GM12878 (cell line): ENCODE results near the gene ANTXR1. TPM values are rescaled to one million over a fixed set of nuclear protein-coding genes. Genes with fewer than 3 reads are reported as not detected.

ENCODE experiments used
- ATAC-seq: fragments of 200-7000 bp; cut with Tn5 transposase; 3 replicates; pipeline ENCODE4 v1.9.1; 2020; ENCODE audit warnings: mild to moderate bottlenecking, moderate library complexity
- BruUV-seq: library from RNA; stranded (reverse); fragments of 400-500 nt; replicated peaks from 2 replicates; lab custom pipeline; 2021; lab: Mats Ljungman, UMichigan
- CTCF ChIA-PET: fragments of 300-600 bp; sonication (Branson Sonifier 250); formaldehyde crosslinking; extraction: SDS; loops from one replicate; lab custom pipeline; 2021; ENCODE audit warnings: inconsistent platforms; lab: Yijun Ruan, JAX
- POLR2A ChIA-PET: fragments of 350-600 bp; formaldehyde crosslinking; extraction: SDS; loops from one replicate; lab custom pipeline; 2021; ENCODE audit warnings: inconsistent platforms; lab: Charles Lee
- RAD21 ChIA-PET: fragments of 300-600 bp; sonication (Branson Sonifier 250); formaldehyde crosslinking; loops from one replicate; lab custom pipeline; 2023; ENCODE audit warnings: antibody characterized with exemption; ENCODE audit not compliant: unreplicated experiment; lab: Charles Lee
- SMC1A ChIA-PET: fragments of 300-600 bp; sonication (Branson Sonifier 250); formaldehyde crosslinking; loops from one replicate; lab custom pipeline; 2023; ENCODE audit not compliant: unreplicated experiment, uncharacterized antibody; lab: Charles Lee
- DNase-seq: peaks from one replicate; pipeline ENCODE4 v3.0.0-alpha.2; 2011; ENCODE audit warnings: low read depth, low spot score
- FAIRE-seq: peaks from 3 replicates; lab custom pipeline; 2011; peaks lifted over from hg19 to GRCh38; lab: Jason Lieb, UNC
- H2AFZ ChIP-seq: 2 replicates; pipeline ENCODE4 v1.6.0; 2011; ENCODE audit warnings: low read depth, low read length, control low read depth; ENCODE audit not compliant: control insufficient read depth
- H3K27ac ChIP-seq: 2 replicates; pipeline ENCODE4 v1.5.1; 2011; ENCODE audit warnings: control low read depth; ENCODE audit not compliant: control insufficient read depth, insufficient read depth
- H3K27me3 ChIP-seq, 2 experiments: replicated peaks in 1 of 2; 2 replicates each; pipeline versions ENCODE4 v1.6.0 to v1.6.1; 2011; ENCODE audit warnings: low read length in 1 of 2; ENCODE audit not compliant: control insufficient read depth in 2 of 2, insufficient read depth in 2 of 2
- H3K36me3 ChIP-seq, 2 experiments: 2 replicates each; pipeline ENCODE4 v1.5.1; 2011; ENCODE audit warnings: low read length in 1 of 2; ENCODE audit not compliant: control insufficient read depth in 2 of 2, insufficient read depth in 2 of 2
- H3K4me1 ChIP-seq: 2 replicates; pipeline ENCODE4 v1.6.1; 2011; ENCODE audit warnings: mild to moderate bottlenecking, low read length, moderate library complexity, mixed read lengths; ENCODE audit not compliant: control insufficient read depth, insufficient read depth
- H3K4me2 ChIP-seq: 2 replicates; pipeline ENCODE4 v1.6.0; 2011; ENCODE audit warnings: control low read depth; ENCODE audit not compliant: control insufficient read depth, insufficient read depth
- H3K4me3 ChIP-seq: fragments of 200-600 bp; sonication (generic); 2 replicates; pipeline ENCODE4 v1.5.1; 2016
- H3K79me2 ChIP-seq: 2 replicates; pipeline ENCODE4 v1.6.0; 2011; ENCODE audit warnings: low read length; ENCODE audit not compliant: control insufficient read depth, insufficient read depth
- H3K9ac ChIP-seq: 2 replicates; pipeline ENCODE4 v1.8.0; 2011; ENCODE audit warnings: low read length, control low read depth, mixed read lengths; ENCODE audit not compliant: control insufficient read depth, insufficient read depth
- H3K9me3 ChIP-seq: replicated peaks from 3 replicates; pipeline ENCODE4 v1.5.1; 2011; ENCODE audit warnings: mild to moderate bottlenecking, low read length; ENCODE audit not compliant: control insufficient read depth, insufficient read depth
- H4K20me1 ChIP-seq: 2 replicates; pipeline ENCODE4 v1.6.0; 2011; ENCODE audit not compliant: control insufficient read depth, insufficient read depth
- ASH2L ChIP-seq: fragments of 300-600, 200-600 bp; sonication (generic); IDR thresholded peaks from 2 replicates; pipeline ENCODE4 v1.6.1; 2017; ENCODE audit warnings: low read depth, mild to moderate bottlenecking, borderline replicate concordance
- CHD1 ChIP-seq: IDR thresholded peaks from 2 replicates; pipeline ENCODE4 v1.6.1; 2012; ENCODE audit warnings: low read depth, low read length, improper control_type of control experiment
- CHD2 ChIP-seq: IDR thresholded peaks from 2 replicates; pipeline ENCODE4 v1.6.1; 2011; ENCODE audit warnings: low read depth, low read length, improper control_type of control experiment, borderline replicate concordance
- E4F1 ChIP-seq: fragments of 450-650 bp; IDR thresholded peaks from 2 replicates; pipeline ENCODE4 v1.6.1; 2018; ENCODE audit warnings: borderline replicate concordance, mild to moderate bottlenecking; ENCODE audit not compliant: partially characterized antibody
- ESRRA ChIP-seq: IDR thresholded peaks from 2 replicates; pipeline ENCODE4 v1.6.1; 2012; ENCODE audit warnings: mild to moderate bottlenecking, low read length, improper control_type of control experiment
- FOS ChIP-seq: IDR thresholded peaks from 3 replicates; pipeline ENCODE4 v1.6.1; 2011; ENCODE audit warnings: borderline replicate concordance; ENCODE audit not compliant: insufficient read length; ENCODE audit errors: extremely low read depth
- IRF4 ChIP-seq: IDR thresholded peaks from 2 replicates; pipeline ENCODE4 v1.6.1; 2011; ENCODE audit warnings: low read depth, low read length
- KAT2A ChIP-seq: conservative IDR thresholded peaks from 2 replicates; pipeline ENCODE4 v1.6.1; 2011; ENCODE audit warnings: low read depth, low read length; ENCODE audit not compliant: control insufficient read depth
- KLF5 ChIP-seq: fragments of 450-650 bp; IDR thresholded peaks from 2 replicates; pipeline ENCODE4 v1.6.1; 2014; ENCODE audit warnings: mild to moderate bottlenecking; ENCODE audit not compliant: partially characterized antibody
- RAD21 ChIP-seq: IDR thresholded peaks from 2 replicates; pipeline ENCODE4 v1.6.1; 2011; ENCODE audit warnings: mild to moderate bottlenecking, low read depth, low read length, moderate library complexity; ENCODE audit not compliant: insufficient read depth
- RFX5 ChIP-seq: IDR thresholded peaks from 2 replicates; pipeline ENCODE4 v1.6.1; 2011; ENCODE audit warnings: low read depth, low read length, improper control_type of control experiment
- SUZ12 ChIP-seq: fragments of 200-600 bp; sonication (generic); IDR thresholded peaks from one replicate; pipeline ENCODE4 v1.6.1; 2018; ENCODE audit warnings: antibody characterized with exemption, mild to moderate bottlenecking; ENCODE audit not compliant: unreplicated experiment
- WGBS: methylation state at CpG from one replicate; pipeline ENCODE4 v1.1.6; 2016; ENCODE audit warnings: low lambda C conversion rate; ENCODE audit not compliant: insufficient replicate concordance, insufficient coverage; ENCODE audit errors: missing lambda C conversion rate; 5-methylcytosine and 5-hydroxymethylcytosine counted together
- in situ Hi-C: fragments of 300-500 bp; cut with MboI; formaldehyde crosslinking; loops from 9 replicates; pipeline ENCODE4 v1.14.3; 2018; ENCODE audit warnings: mixed read lengths
- intact Hi-C: fragments of 100-400 bp; cut with micrococcal nuclease; formaldehyde crosslinking; loops from one replicate; pipeline ENCODE4 v1.14.2; 2022; ENCODE audit not compliant: unreplicated experiment
- polyA plus RNA-seq, 11 experiments: library from polyadenylated mRNA; depleted of rRNA in 4 of 11; unstranded in 6 of 11; stranded (reverse) in 5 of 11; fragments of >200 nt; fragmentation: Nextera tagmentation in 4 of 11; fragmentation: Illumina TruSeq in 1 of 11; extraction: Ambion mirVana in 4 of 11; extraction: Trizol in 1 of 11; gene quantifications; 1 replicate in 1 of 11; 2 replicates in 10 of 11; pipeline versions ENCODE4 v1.2.1 to v1.2.3, GENCODE V29; 2011 to 2016; ENCODE audit warnings: inconsistent platforms in 2 of 11, missing spikeins in 2 of 11, low read depth in 1 of 11
- total RNA-seq, 4 experiments: library from RNA; depleted of rRNA in 3 of 4; stranded (reverse); fragments of >200 nt in 3 of 4; fragmentation: Illumina TruSeq in 1 of 4; extraction: Trizol in 1 of 4; gene quantifications; 2 replicates each; pipeline versions ENCODE4 v1.2.1 to v1.2.3, GENCODE V29; 2013 to 2021

ANTXR1 gene
- total and polyA plus RNA-seq, 10 of the 15 experiments (the other 5 are each of a cell fraction or from before 2014, with no cell fraction given), result 0.09 to 0.26 TPM; not detected in 8

DNA sequence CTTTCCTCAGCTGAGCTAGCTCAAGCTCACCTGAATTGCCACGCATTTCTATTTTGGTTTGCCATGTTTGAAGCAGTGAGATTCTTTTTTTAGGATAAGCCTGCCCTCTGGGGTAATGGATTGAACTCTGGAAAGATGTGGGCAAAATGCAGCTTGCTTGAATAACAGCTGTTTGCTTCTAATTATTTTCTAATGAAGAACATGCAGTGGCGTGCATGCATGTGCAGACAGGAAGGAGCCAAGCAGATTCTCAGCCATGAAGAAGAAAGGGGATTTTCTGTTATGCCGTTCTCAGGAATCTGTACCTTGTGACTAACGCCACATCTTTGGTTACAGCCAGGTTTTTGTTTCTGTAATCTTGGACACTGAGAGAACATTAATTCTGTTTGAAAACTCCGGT lies 171.2 kb downstream of the ANTXR1 start (continued):
- TF ChIP-seq CHD2, result no peak
- no peak for TF ChIP-seq ASH2L
- no peak for TF ChIP-seq KAT2A
- TF ChIP-seq E4F1, result no peak

GRCh38 chr2:69185807-69186206 lies 172.8 kb downstream of the ANTXR1 start:
- no peak for FAIRE-seq
- H4K20me1 ChIP-seq, result no peaks in the 10 kb centered on the region
- ChIA-PET POLR2A (no interaction called here), RAD21 (no interaction called here), SMC1A (interaction anchor here (1.3 kb wide), 1 partner anchor 9 kb away, joined by 3 read pairs; no protein-coding TSS in a partner anchor), CTCF (no interaction called here)
- H3K4me3 ChIP-seq, result no peak overlapping the region
- no peak overlapping the region for H3K9ac ChIP-seq
- no peaks in the 10 kb centered on the region for H3K79me2 ChIP-seq
- WGBS, result 20% methylated on average over 7 of the region's 7 CpGs
- in situ Hi-C loops (no loop called here), intact Hi-C loops (no loop called here)
- no peak for DNase-seq
- no peak overlapping the region for H3K27ac ChIP-seq
- no peak for ATAC-seq
- TF ChIP-seq ESRRA (no peak), IRF4 (no peak), FOS (no peak), SUZ12 (no peak), RFX5 (no peak), RAD21 (no peak), CHD1 (no peak), KLF5 (no peak)
- H3K4me2 ChIP-seq, result no peak overlapping the region
- BruUV-seq, result no TSS peak
- H3K36me3 ChIP-seq, result no peaks in the 10 kb centered on the region
- H3K9me3 ChIP-seq, result no peaks in the 10 kb centered on the region
- peaks cover 2 to 3% of the 10 kb centered on the region in 2 experiments for H3K27me3 ChIP-seq
- H2AFZ ChIP-seq, result no peak overlapping the region
- H3K4me1 ChIP-seq, result no peaks in the 10 kb centered on the region
